GM19240 (cell line): ENCODE data around the gene SLC6A3.

Experiments used
- DNase-seq: peaks from one replicate; pipeline ENCODE4 v3.0.0; 2011; ENCODE audit warnings: low spot score; ENCODE audit not compliant: insufficient read length

Gene SLC6A3

GRCh38 chr5:1442222-1443145 is 2.8 kb downstream of the SLC6A3 start:
- DNase-seq, result no peak

GRCh38 chr5:1441166-1441865 is 3.9 kb downstream of the SLC6A3 start:
- no peak for DNase-seq

- DNase-seq, result no peak
These were observed 5.1 kb downstream of the SLC6A3 start for GRCh38 chr5:1440098-1440493.

GRCh38 chr5:1439388-1440097 is 5.7 kb downstream of the SLC6A3 start:
- DNase-seq, result no peak

- DNase-seq, result no peak
These were observed 6.4 kb downstream of the SLC6A3 start for GRCh38 chr5:1438871-1439270.

GRCh38 chr5:1437876-1438559 is 7.2 kb downstream of the SLC6A3 start:
- DNase-seq, result no peak

GRCh38 chr5:1437226-1437829 is 7.9 kb downstream of the SLC6A3 start:
- DNase-seq, result no peak

- DNase-seq, result no peak
These were observed 8.6 kb downstream of the SLC6A3 start for GRCh38 chr5:1436681-1437080.

GRCh38 chr5:1436036-1436435 is 9.2 kb downstream of the SLC6A3 start:
- no peak for DNase-seq

GRCh38 chr5:1435369-1435768 is 9.9 kb downstream of the SLC6A3 start:
- DNase-seq, result no peak

GRCh38 chr5:1432296-1432695 is 12.9 kb downstream of the SLC6A3 start:
- DNase-seq, result no peak

- DNase-seq, result no peak
These were observed 13.3 kb downstream of the SLC6A3 start for GRCh38 chr5:1431896-1432295.

- no peak for DNase-seq
These were observed 14.0 kb downstream of the SLC6A3 start for GRCh38 chr5:1431021-1431811.

GRCh38 chr5:1430121-1430795 is 15.0 kb downstream of the SLC6A3 start:
- no peak for DNase-seq

GRCh38 chr5:1429496-1429895 is 15.7 kb downstream of the SLC6A3 start:
- no peak for DNase-seq

GRCh38 chr5:1429066-1429465 is 16.2 kb downstream of the SLC6A3 start:
- DNase-seq, result no peak

- no peak for DNase-seq
These were observed 17.1 kb downstream of the SLC6A3 start for GRCh38 chr5:1428107-1428506.

GRCh38 chr5:1424716-1425115 is 20.5 kb downstream of the SLC6A3 start:
- DNase-seq, result no peak

- DNase-seq, result no peak
These were observed 21.2 kb downstream of the SLC6A3 start for GRCh38 chr5:1423901-1424603.
